WTC11 (cell line): ENCODE measurements around the gene RAD54L2. TPM values are rescaled to one million over a fixed set of nuclear protein-coding genes. Genes with fewer than 3 reads are reported as not detected.
A peak's percentile ranks its signal among the peaks of the same experiment; 100 is the strongest.
"Not testable (repeated sequence)": the region's sequence is repeated elsewhere in the genome, so short reads cannot be mapped to it uniquely, and the experiment has no call there.

ENCODE experiments used
- ATAC-seq: fragments of 200-7000 bp; cut with Tn5 transposase; 2 replicates; pipeline ENCODE4 v1.10.0; 2021; ENCODE audit warnings: mild to moderate bottlenecking, moderate library complexity
- CTCF ChIA-PET: fragments of 300-600 bp; sonication (Branson Sonifier 250); formaldehyde crosslinking; loops from one replicate; lab custom pipeline; 2021; ENCODE audit warnings: antibody characterized with exemption; lab: Charles Lee
- POLR2A ChIA-PET: fragments of 350-600 bp; sonication (Branson Sonifier 250); formaldehyde crosslinking; loops from one replicate; lab custom pipeline; 2021; ENCODE audit warnings: antibody characterized with exemption; lab: Charles Lee
- DNase-seq: peaks from one replicate; pipeline ENCODE4 v3.0.0; 2021; ENCODE audit warnings: low spot score
- H3K27ac Mint-ChIP-seq: 2 replicates; pipeline ENCODE4 v1.8.0; 2021; ENCODE audit warnings: mixed read lengths
- H3K27me3 Mint-ChIP-seq: 2 replicates; pipeline ENCODE4 v1.8.0; 2021; ENCODE audit warnings: low read depth, mild to moderate bottlenecking, moderate library complexity, mixed read lengths
- H3K36me3 Mint-ChIP-seq: 2 replicates; pipeline ENCODE4 v1.8.0; 2021; ENCODE audit warnings: mixed read lengths
- H3K4me1 Mint-ChIP-seq: 2 replicates; pipeline ENCODE4 v1.8.0; 2022; ENCODE audit warnings: mixed read lengths
- H3K4me3 Mint-ChIP-seq: 2 replicates; pipeline ENCODE4 v1.8.0; 2021; ENCODE audit warnings: mild to moderate bottlenecking, moderate library complexity, mixed read lengths
- H3K9me3 Mint-ChIP-seq: 2 replicates; pipeline ENCODE4 v1.8.0; 2021; ENCODE audit warnings: mixed read lengths
- AFF4 ChIP-seq: sonication (generic); formaldehyde crosslinking; IDR thresholded peaks from 2 replicates; pipeline ENCODE4 v1.8.1; 2023; ENCODE audit warnings: mild to moderate bottlenecking, missing genetic modification reagents, borderline replicate concordance
- CBFB ChIP-seq: sonication (generic); formaldehyde crosslinking; IDR thresholded peaks from 2 replicates; pipeline ENCODE4 v1.8.1; 2022; ENCODE audit warnings: mild to moderate bottlenecking, low read depth, missing genetic modification reagents
- E2F5 ChIP-seq: sonication (generic); formaldehyde crosslinking; IDR thresholded peaks from 2 replicates; pipeline ENCODE4 v1.8.1; 2022; ENCODE audit warnings: mild to moderate bottlenecking, moderate library complexity, missing genetic modification reagents
- ELF4 ChIP-seq: sonication (generic); formaldehyde crosslinking; IDR thresholded peaks from 2 replicates; pipeline ENCODE4 v1.8.1; 2022; ENCODE audit warnings: low read depth, mild to moderate bottlenecking, moderate library complexity, missing genetic modification reagents
- EMX1 ChIP-seq: fragments of 250-450 bp; sonication (Bioruptor Pico); IDR thresholded peaks from 2 replicates; pipeline ENCODE4 v1.8.0; 2021; ENCODE audit warnings: mild to moderate bottlenecking
- HMGXB4 ChIP-seq: sonication (generic); formaldehyde crosslinking; IDR thresholded peaks from 2 replicates; pipeline ENCODE4 v1.8.1; 2023; ENCODE audit warnings: mild to moderate bottlenecking, moderate library complexity, missing genetic modification reagents
- MXD4 ChIP-seq: fragments of 250-450 bp; sonication (Bioruptor Pico); IDR thresholded peaks from 2 replicates; pipeline ENCODE4 v1.8.0; 2021; ENCODE audit warnings: mild to moderate bottlenecking, moderate library complexity, borderline replicate concordance
- RELA ChIP-seq: sonication (generic); formaldehyde crosslinking; IDR thresholded peaks from 2 replicates; pipeline ENCODE4 v1.8.1; 2022; ENCODE audit warnings: missing genetic modification reagents, mild to moderate bottlenecking, borderline replicate concordance
- SP1 ChIP-seq: sonication (generic); formaldehyde crosslinking; conservative IDR thresholded peaks from 2 replicates; pipeline ENCODE4 v1.8.1; 2022; ENCODE audit warnings: missing genetic modification reagents
- STAT6 ChIP-seq: sonication (generic); formaldehyde crosslinking; conservative IDR thresholded peaks from 2 replicates; pipeline ENCODE4 v1.8.1; 2023; ENCODE audit warnings: mild to moderate bottlenecking, low read depth, missing genetic modification reagents, moderate library complexity
- ZBTB43 ChIP-seq: sonication (generic); formaldehyde crosslinking; IDR thresholded peaks from 2 replicates; pipeline ENCODE4 v1.8.1; 2023; ENCODE audit warnings: mild to moderate bottlenecking, missing genetic modification reagents
- ZNF219 ChIP-seq: sonication (generic); formaldehyde crosslinking; IDR thresholded peaks from 2 replicates; pipeline ENCODE4 v1.8.0; 2023; ENCODE audit warnings: missing genetic modification reagents, mild to moderate bottlenecking, borderline replicate concordance
- total RNA-seq: library from RNA; stranded (reverse); gene quantifications from 3 replicates; pipeline ENCODE4 v1.2.3, GENCODE V29; 2021
- TF ChIP-seq, protein P1 (sequence below): fragments of 250-450 bp; sonication (Bioruptor Pico); IDR thresholded peaks from 2 replicates; pipeline ENCODE4 v1.8.0; 2021; ENCODE audit warnings: mild to moderate bottlenecking
- TF ChIP-seq, protein P2 (sequence below): fragments of 250-450 bp; sonication (Bioruptor Pico); IDR thresholded peaks from 2 replicates; pipeline ENCODE4 v1.9.0; 2021; ENCODE audit warnings: mild to moderate bottlenecking, borderline replicate concordance

The RAD54L2 gene
- total RNA-seq, 1 experiment from 2014 or later = 29.5 TPM

DNA sequence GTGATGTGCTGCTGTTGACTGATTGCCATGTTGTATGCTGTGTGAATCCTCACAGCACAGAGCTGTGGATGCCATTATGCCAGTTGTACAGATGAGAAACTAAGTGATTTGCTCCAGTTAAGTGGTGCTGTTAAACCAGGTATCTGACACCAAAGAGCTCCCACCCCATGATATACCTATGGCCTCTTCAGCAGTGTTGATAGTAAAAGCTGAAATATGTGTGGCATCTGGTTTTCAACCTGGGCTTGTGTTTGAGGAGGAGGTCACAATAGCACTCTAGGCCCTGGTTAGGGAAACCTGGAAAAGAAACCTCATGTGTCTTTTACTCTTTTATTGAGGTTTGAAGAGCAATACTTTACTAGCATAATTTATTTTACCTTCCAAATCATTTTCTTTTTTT, 21.4 kb downstream of the RAD54L2 start:
- no peaks in the 10 kb centered on the region for H3K9me3 Mint-ChIP-seq
- peak overlapping the region; percentile 33; the same call in 1 of the 2 replicates for H3K27ac Mint-ChIP-seq
- ChIA-PET POLR2A (no interaction called here), CTCF (interaction anchor here (1.7 kb wide), 1 partner anchor 110 kb away, joined by 5 read pairs; no protein-coding TSS in a partner anchor)
- TF ChIP-seq MXD4 (CRISPR knock-in tag) (no peak), SP1 (CRISPR knock-in tag) (no peak), ZBTB43 (CRISPR knock-in tag) (no peak), ZNF219 (no peak), EMX1 (no peak)
- TF ChIP-seq, protein P1, sequence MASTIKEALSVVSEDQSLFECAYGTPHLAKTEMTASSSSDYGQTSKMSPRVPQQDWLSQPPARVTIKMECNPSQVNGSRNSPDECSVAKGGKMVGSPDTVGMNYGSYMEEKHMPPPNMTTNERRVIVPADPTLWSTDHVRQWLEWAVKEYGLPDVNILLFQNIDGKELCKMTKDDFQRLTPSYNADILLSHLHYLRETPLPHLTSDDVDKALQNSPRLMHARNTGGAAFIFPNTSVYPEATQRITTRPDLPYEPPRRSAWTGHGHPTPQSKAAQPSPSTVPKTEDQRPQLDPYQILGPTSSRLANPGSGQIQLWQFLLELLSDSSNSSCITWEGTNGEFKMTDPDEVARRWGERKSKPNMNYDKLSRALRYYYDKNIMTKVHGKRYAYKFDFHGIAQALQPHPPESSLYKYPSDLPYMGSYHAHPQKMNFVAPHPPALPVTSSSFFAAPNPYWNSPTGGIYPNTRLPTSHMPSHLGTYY (CRISPR knock-in tag) = no peak
- TF ChIP-seq, protein P2, sequence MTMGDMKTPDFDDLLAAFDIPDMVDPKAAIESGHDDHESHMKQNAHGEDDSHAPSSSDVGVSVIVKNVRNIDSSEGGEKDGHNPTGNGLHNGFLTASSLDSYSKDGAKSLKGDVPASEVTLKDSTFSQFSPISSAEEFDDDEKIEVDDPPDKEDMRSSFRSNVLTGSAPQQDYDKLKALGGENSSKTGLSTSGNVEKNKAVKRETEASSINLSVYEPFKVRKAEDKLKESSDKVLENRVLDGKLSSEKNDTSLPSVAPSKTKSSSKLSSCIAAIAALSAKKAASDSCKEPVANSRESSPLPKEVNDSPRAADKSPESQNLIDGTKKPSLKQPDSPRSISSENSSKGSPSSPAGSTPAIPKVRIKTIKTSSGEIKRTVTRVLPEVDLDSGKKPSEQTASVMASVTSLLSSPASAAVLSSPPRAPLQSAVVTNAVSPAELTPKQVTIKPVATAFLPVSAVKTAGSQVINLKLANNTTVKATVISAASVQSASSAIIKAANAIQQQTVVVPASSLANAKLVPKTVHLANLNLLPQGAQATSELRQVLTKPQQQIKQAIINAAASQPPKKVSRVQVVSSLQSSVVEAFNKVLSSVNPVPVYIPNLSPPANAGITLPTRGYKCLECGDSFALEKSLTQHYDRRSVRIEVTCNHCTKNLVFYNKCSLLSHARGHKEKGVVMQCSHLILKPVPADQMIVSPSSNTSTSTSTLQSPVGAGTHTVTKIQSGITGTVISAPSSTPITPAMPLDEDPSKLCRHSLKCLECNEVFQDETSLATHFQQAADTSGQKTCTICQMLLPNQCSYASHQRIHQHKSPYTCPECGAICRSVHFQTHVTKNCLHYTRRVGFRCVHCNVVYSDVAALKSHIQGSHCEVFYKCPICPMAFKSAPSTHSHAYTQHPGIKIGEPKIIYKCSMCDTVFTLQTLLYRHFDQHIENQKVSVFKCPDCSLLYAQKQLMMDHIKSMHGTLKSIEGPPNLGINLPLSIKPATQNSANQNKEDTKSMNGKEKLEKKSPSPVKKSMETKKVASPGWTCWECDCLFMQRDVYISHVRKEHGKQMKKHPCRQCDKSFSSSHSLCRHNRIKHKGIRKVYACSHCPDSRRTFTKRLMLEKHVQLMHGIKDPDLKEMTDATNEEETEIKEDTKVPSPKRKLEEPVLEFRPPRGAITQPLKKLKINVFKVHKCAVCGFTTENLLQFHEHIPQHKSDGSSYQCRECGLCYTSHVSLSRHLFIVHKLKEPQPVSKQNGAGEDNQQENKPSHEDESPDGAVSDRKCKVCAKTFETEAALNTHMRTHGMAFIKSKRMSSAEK (CRISPR knock-in tag) = no peak
- H3K4me3 Mint-ChIP-seq = no peak overlapping the region
- H3K27me3 Mint-ChIP-seq = no peaks in the 10 kb centered on the region
- H3K4me1 Mint-ChIP-seq = peaks cover 16% of the 10 kb centered on the region
- no peaks in the 10 kb centered on the region for H3K36me3 Mint-ChIP-seq
- ATAC-seq (no peak), DNase-seq (no peak)

DNA sequence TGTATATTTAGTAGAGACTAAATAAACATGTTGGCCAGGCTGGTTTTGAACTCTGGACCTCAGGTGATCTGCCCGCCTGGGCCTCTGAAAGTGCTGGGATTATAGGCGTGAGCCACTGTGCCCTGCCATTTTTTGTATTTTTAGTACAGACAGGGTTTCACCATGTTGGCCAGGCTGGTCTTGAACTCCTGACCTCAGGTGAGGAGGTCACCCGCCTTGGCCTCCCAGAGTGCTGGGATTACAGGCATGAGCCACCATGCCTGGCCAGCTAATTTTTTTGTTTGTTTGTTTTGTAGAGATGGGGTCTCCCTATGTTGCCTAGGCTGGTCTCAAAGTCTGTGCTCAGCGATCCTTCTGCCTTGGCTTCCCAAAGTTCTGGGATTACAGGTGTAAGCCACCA, 23.9 kb downstream of the RAD54L2 start:
- H3K4me3 Mint-ChIP-seq, POLR2A ChIA-PET, DNase-seq, CTCF ChIA-PET, H3K27me3 Mint-ChIP-seq, H3K27ac Mint-ChIP-seq, H3K9me3 Mint-ChIP-seq, H3K36me3 Mint-ChIP-seq, ATAC-seq: not testable (repeated sequence)
- peaks cover 16% of the 10 kb centered on the region for H3K4me1 Mint-ChIP-seq

GRCh38 chr3:51568036-51568435, 29.5 kb downstream of the RAD54L2 start:
- POLR2A ChIA-PET = no interaction called here
- DNase-seq = no peak
- Mint-ChIP-seq H3K4me3 (no peak overlapping the region), H3K36me3 (peaks cover 4% of the 10 kb centered on the region), H3K27me3 (no peaks in the 10 kb centered on the region), H3K9me3 (no peaks in the 10 kb centered on the region), H3K27ac (no peak overlapping the region), H3K4me1 (peaks cover 19% of the 10 kb centered on the region)
- no peak for ATAC-seq
- CTCF ChIA-PET = interaction anchor here (0.6 to 0.7 kb wide), 3 partner anchors 72 to 436 kb away, joined by 3 to 6 read pairs (median 3); no protein-coding TSS in a partner anchor
- TF ChIP-seq ELF4 (no peak), HMGXB4 (CRISPR knock-in tag) (no peak), E2F5 (CRISPR knock-in tag) (no peak), AFF4 (CRISPR knock-in tag) (no peak), RELA (no peak), CBFB (CRISPR knock-in tag) (no peak), STAT6 (CRISPR knock-in tag) (no peak)
